NCI-H345 treated with DMSO at 0.1 percent for 48 hours (cell line): ENCODE results near the gene RAMP3.

Experiments
- DNase-seq: peaks from one replicate; lab custom pipeline; 2025; ENCODE audit not compliant: unreplicated experiment; lab: John Stamatoyannopoulos, UW

RAMP3 gene

DNA sequence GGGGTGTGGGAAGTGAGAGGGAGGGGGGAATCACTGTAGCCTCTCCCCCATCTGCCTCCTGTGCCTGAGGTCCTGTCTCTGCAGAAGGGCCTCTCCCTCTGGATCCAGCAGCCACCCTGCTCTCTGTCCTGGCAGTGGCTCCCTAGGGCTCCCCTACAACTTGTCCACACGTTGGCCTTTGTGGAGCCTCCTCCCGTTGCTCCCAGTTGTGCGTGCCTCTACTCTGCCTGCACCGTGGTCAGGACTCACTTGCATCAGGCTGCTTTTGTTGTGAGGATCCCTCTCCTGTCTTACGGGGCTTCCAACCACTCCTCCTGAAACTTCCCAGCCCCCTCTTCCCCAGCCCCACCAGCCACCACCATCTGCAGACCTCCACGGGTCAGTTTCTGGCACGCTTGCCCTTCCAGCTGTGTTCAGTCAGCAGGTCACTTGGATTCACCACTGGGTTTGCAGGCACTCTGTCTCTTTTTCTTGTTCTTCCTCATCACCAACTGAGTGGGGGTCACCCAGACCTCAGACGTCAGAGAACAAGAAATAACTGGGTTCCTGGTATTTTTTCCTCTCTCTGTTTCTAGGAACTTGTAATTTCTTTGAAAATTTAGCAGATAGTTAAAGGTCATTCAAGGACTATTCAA, 62.3 kb downstream of the RAMP3 start:
- no peak for DNase-seq

DNA sequence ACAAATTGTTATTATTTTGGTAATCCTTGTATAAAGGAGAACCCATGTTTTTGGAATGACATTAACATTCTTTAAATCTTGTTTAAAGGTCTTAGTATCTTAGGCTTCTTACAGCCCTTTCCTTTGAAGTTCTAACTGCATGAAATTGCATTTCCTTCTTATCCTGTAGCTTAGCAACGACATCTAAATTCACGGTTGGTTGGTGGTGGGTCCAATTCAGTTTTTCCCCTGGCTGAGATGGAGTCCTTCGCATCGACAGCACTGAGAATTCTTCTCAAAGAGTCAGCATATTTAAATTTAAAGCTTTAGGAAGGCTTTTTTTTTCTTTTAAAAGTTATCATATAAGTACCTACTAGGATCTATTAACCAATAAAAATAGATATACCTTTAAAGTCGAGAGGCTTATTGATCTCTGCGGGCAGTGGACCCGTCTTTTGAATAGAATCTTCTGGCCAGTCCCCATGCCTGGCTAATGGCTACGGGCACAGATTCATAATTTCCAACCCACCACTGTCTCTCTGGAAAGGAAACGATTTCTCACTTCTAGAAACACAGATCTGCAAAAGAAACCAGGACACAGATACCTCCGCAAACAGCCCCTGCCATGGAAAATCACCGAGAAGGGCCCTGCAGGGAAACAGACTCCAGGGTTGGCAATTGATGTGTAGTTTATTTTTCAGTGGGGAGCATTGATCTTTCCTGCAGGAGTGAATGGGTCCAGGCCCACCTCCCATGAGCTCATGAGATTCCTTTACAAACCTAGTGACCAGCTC, 63.4 kb downstream of the RAMP3 start:
- no peak for DNase-seq

DNA sequence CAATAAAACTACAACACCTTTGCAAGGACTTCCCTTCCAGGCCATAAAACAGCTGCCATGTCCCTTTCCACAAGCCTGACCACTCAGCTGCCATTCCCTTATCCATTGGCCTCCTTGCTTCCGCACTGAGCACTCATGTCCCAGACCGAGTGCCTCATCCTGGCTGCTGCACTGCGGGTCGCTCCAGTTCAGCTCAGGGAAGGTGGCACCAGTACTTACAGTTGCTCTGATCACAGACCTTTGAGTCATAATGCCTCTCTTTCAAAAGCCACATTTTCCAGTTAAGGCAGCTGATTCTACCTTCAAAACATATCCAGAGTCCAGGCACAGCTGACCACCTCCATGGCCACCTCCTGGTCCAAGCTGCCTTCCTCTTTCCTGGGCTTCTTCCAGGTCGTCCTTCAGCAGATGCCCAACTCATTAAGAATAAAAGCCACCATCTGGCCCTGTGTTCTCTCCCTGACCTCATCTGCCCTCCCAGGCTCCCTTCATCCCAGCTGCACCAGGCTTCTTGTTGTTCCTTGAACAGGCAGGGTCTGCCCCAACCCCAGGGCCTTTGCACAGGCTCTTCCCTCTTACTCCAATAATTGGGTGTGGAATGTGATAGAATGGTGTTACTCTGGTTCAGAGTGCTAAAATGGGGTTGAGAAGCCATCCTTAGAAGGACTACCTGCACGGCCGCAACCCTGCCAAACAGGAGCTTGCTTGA, 64.5 kb downstream of the RAMP3 start:
- DNase-seq, result no peak

DNA sequence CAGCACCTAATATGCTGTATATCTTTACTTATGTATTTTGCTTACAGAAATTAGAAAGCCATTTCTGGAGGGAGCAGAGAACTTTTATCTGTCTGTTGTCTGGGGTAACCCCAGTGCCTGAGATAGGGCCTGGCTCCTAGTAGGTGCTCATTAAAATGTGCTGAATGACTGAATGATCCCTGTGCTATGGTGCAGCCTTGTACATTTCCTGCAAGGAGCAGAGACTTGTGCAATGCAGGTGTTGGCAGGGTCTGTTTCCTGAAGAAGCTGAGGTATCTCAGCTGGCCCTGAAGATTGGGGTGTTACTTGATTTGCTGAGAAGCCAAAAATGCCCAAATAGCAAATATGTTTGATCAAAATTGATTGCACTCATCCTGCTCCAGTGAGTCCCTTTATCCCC, 65.5 kb downstream of the RAMP3 start:
- no peak for DNase-seq

- no peak for DNase-seq
Observed at GRCh38 chr7:45223728-45224630, 66.4 kb downstream of the RAMP3 start.

DNA sequence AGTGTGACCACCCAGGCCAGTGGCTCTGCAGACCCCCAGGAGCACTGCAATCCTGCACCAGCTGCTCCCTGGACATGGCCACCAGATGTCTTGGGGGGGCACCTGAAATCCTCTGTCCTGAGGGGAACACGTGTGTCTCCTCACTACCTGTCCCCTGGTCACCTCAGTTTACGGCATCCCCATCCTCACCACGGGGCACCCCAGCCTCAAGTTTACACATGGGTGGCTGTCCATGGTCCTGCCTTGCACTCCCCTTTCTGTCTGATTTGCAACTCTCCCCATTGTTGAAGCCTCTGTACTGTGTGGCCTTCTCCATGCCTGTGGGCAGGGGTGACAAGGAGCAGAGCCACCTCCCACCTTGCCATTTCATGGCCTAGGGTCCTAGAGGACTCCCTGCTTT, 67.2 kb downstream of the RAMP3 start:
- no peak for DNase-seq

- DNase-seq, result no peak
Observed at GRCh38 chr7:45225311-45225947, 67.8 kb downstream of the RAMP3 start.

DNA sequence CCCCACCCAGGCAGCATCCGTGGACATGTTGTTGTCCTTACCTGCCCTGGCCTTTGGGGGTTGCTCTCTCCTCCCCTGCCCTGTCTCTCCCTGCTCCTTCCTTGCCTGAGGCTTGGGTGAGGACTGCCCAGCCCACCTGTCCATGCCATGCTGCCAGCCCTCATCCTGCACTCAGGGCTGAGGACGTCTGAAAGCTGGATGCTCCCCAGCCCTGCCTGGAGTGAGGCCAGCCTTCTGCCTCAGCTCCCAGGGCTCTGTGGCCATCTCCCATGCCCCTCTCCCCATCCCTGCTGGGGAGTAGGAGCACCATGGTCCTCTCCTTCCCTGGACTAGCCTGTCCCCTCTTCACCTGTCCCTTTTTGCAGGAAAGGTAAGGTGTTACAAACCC, 68.4 kb downstream of the RAMP3 start:
- DNase-seq, result no peak

DNA sequence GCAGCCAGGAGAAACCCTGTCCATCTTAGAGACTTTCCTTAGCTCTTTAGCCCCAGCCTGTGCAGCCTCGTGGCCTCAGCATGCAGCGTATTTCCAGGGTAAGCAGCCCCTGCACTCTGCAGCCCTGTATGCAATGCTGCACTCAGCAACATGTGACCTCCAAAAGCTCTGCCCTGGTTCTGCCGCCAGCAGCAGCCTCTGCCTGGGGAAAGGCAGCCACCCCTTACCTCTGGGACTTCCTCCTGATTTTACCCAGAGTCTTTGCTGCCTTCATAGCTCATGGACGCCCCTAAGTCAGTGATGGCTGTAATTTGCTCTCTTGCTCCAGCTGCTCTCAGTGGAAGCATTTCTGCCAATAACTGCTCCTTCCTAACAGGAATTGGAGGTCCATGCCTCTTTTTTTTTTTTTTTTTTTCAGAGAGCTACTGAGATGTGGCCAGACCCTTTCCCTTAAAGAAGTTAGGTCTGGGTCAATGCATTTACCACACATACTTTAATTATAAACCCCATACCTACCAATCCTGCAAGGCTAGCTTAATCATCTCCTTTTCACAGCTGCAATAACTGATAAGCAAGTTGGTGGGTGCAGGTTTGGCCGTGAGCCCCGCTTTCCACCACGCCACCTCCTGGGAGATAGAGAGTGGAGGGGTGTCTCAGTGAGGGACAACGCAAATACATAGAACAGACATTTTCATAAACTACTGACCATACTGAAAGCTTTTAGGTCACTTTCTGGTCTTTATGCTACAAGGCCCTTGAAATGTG, 71.7 kb downstream of the RAMP3 start:
- no peak for DNase-seq

DNA sequence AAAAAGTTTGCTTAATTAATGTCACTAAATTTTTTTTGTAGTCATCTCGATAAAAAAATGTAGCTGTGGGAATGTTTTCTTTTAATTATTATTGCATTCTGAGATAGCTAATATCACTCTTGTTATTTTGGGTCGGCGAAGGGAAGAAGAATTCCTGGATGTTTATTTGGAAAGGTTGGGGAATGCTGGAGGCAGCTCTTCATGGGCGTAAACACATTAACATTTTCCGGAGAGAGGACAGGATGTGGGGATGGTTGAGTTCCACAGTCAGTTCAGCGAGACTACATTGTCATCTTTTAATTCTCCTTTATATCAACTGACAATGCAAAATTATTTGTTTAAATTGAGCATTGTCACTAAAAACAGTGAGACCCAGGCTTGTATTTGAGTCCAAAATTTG, 72.5 kb downstream of the RAMP3 start:
- no peak for DNase-seq

GRCh38 chr7:45230611-45231165, 73.1 kb downstream of the RAMP3 start:
- DNase-seq, result no peak

DNA sequence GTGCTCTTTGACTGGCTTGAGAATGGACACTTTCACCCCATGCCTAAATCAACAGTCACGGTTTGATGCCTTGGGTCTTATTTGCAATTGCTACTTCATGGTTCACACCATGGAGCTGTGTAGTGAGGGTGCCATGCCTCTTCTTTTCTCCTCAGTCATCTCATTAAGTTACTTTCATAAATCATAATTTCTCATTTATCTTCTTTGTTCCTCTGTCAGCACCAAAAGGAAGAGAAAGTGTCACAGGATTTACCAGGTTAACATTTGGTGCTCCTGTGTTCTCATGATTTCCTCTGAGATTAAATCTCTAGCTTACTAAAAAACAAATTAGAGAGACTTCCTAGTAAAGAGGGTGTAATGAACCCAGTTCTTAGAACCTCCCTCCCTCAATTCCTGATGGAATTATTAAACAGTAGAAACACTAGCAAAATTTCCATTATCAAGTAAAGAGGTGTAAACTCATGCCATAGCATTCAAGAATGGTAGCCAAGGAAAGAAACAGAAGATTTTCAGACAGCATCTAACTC, 75.7 kb downstream of the RAMP3 start:
- no peak for DNase-seq
